Measurements from ENCODE around the gene TSPAN16. TPM values are rescaled to one million over a fixed set of nuclear protein-coding genes. Genes with fewer than 3 reads are reported as not detected.

Gene TSPAN16
- total RNA-seq, 1 experiment from 2014 or later: not detected

GRCh38 chr19:11261431-11261970, 34.5 kb upstream of the TSPAN16 start:
- Histone ChIP-seq H3K4me2 (peak overlapping the region; percentile 90), H3K36me3 (ENCODE audit: low read depth) (no peaks in the 10 kb centered on the region), H3F3A (ENCODE audit: insufficient read depth, low read depth) (peaks cover 27% of the 10 kb centered on the region), H3K27me3 (ENCODE audit: insufficient read depth, low read depth) (no peaks in the 10 kb centered on the region), H3K79me2 (ENCODE audit: low read depth) (no peaks in the 10 kb centered on the region), H2AFZ (peak overlapping the region; percentile 86), H3K4me3 (peak overlapping the region; percentile 83), H4K20me1 (ENCODE audit: insufficient read depth) (peaks cover 4% of the 10 kb centered on the region; the same call in 1 of the 2 replicates), H3K9me2 (ENCODE audit: insufficient read depth) (no peaks in the 10 kb centered on the region), H3K27ac (no peak overlapping the region), H3K9me3 (ENCODE audit: insufficient read depth, low read depth) (no peaks in the 10 kb centered on the region), H3K4me1 (replicated peaks; ENCODE audit: insufficient read depth) (peaks cover 24% of the 10 kb centered on the region)
- intact Hi-C loops (cut with micrococcal nuclease; ENCODE audit: unreplicated experiment): no loop called here
- BruUV-seq (replicated peaks): no TSS peak
- TF ChIP-seq EZH2 (IDR thresholded peaks at IDR 0.05; ENCODE audit: low read depth) (no peak), CTCF (conservative IDR thresholded peaks at IDR 0.05) (no peak)
- CTCF ChIA-PET: interaction anchor here (0.7 kb wide), 1 partner anchor 306 kb away, joined by 3 read pairs; no protein-coding TSS in a partner anchor
- POLR2A ChIA-PET (ENCODE audit: unreplicated experiment): no interaction called here
- no peak for DNase-seq

GRCh38 chr19:11261971-11262839, 33.8 kb upstream of the TSPAN16 start, which contains the start of gene DOCK6:
TSS of gene DOCK6 (minus strand) at chr19:11262524. CDS start at chr19:11262440, 84 bp downstream.
- Histone ChIP-seq H3K79me2 (ENCODE audit: low read depth) (no peaks in the 10 kb centered on the region), H3F3A (ENCODE audit: insufficient read depth, low read depth) (peaks cover 28% of the 10 kb centered on the region), H3K27me3 (ENCODE audit: insufficient read depth, low read depth) (no peaks in the 10 kb centered on the region), H3K9me3 (ENCODE audit: insufficient read depth, low read depth) (no peaks in the 10 kb centered on the region), H4K20me1 (ENCODE audit: insufficient read depth) (peaks cover 4% of the 10 kb centered on the region; the same call in 1 of the 2 replicates), H3K4me3 (peak within 1 kb of the TSS; percentile 83), H3K4me2 (peak within 1 kb of the TSS; percentile 90), H3K4me1 (replicated peaks; ENCODE audit: insufficient read depth) (peaks cover 24% of the 10 kb centered on the region), H3K27ac (no peak within 1 kb of the TSS), H2AFZ (peak within 1 kb of the TSS; percentile 86), H3K9me2 (ENCODE audit: insufficient read depth) (no peaks in the 10 kb centered on the region), H3K36me3 (ENCODE audit: low read depth) (no peaks in the 10 kb centered on the region)
- no TSS peak for BruUV-seq (replicated peaks)
- CTCF ChIA-PET: no interaction called here
- intact Hi-C loops (cut with micrococcal nuclease; ENCODE audit: unreplicated experiment): no loop called here
- TF ChIP-seq EZH2 (IDR thresholded peaks at IDR 0.05; ENCODE audit: low read depth): no peak
- TF ChIP-seq CTCF (conservative IDR thresholded peaks at IDR 0.05): peak; percentile 63
- DNase-seq: peak in 1 of 2 experiments; percentile 24
- POLR2A ChIA-PET (ENCODE audit: unreplicated experiment): no interaction called here

- H2AFZ ChIP-seq: no peak overlapping the region
- H3K79me2 ChIP-seq (ENCODE audit: low read depth): no peaks in the 10 kb centered on the region
- no TSS peak for BruUV-seq (replicated peaks)
- ChIA-PET POLR2A (ENCODE audit: unreplicated experiment) (no interaction called here), CTCF (no interaction called here)
- H3K36me3 ChIP-seq (ENCODE audit: low read depth): no peaks in the 10 kb centered on the region
- peaks cover 24% of the 10 kb centered on the region for H3K4me1 ChIP-seq (replicated peaks; ENCODE audit: insufficient read depth)
- no peak overlapping the region for H3K4me3 ChIP-seq
- no peaks in the 10 kb centered on the region for H3K9me2 ChIP-seq (ENCODE audit: insufficient read depth)
- H3K27ac ChIP-seq: no peak overlapping the region
- no peaks in the 10 kb centered on the region for H4K20me1 ChIP-seq (ENCODE audit: insufficient read depth)
- H3K27me3 ChIP-seq (ENCODE audit: insufficient read depth, low read depth): no peaks in the 10 kb centered on the region
- H3F3A ChIP-seq (ENCODE audit: insufficient read depth, low read depth): peaks cover 20% of the 10 kb centered on the region
- no peak for TF ChIP-seq CTCF (conservative IDR thresholded peaks at IDR 0.05)
- TF ChIP-seq EZH2 (IDR thresholded peaks at IDR 0.05; ENCODE audit: low read depth): no peak
- intact Hi-C loops (cut with micrococcal nuclease; ENCODE audit: unreplicated experiment): no loop called here
- H3K9me3 ChIP-seq (ENCODE audit: insufficient read depth, low read depth): no peaks in the 10 kb centered on the region
- DNase-seq: no peak
- no peak overlapping the region for H3K4me2 ChIP-seq
These were observed 32.2 kb upstream of the TSPAN16 start for GRCh38 chr19:11263726-11264125.

All from PC-9 (cell line).